Measurements from ENCODE around the gene EYA2.

EYA2 gene

GRCh38 chr20:46898423-46898822 is 3.8 kb downstream of the EYA2 start:
- ATAC-seq = no peak
- no peak for TF ChIP-seq TOX (CRISPR knock-in tag; IDR thresholded peaks at IDR 0.05; ENCODE audit: borderline replicate concordance)
- TF ChIP-seq OSR1 (CRISPR knock-in tag; IDR thresholded peaks at IDR 0.05) = no peak
- no peak for TF ChIP-seq ISL1 (CRISPR knock-in tag; IDR thresholded peaks at IDR 0.05)
- TF ChIP-seq ESRRG (CRISPR knock-in tag; IDR thresholded peaks at IDR 0.05) = no peak
- TF ChIP-seq RARB (CRISPR knock-in tag; IDR thresholded peaks at IDR 0.05) = no peak
- TF ChIP-seq, protein P1, sequence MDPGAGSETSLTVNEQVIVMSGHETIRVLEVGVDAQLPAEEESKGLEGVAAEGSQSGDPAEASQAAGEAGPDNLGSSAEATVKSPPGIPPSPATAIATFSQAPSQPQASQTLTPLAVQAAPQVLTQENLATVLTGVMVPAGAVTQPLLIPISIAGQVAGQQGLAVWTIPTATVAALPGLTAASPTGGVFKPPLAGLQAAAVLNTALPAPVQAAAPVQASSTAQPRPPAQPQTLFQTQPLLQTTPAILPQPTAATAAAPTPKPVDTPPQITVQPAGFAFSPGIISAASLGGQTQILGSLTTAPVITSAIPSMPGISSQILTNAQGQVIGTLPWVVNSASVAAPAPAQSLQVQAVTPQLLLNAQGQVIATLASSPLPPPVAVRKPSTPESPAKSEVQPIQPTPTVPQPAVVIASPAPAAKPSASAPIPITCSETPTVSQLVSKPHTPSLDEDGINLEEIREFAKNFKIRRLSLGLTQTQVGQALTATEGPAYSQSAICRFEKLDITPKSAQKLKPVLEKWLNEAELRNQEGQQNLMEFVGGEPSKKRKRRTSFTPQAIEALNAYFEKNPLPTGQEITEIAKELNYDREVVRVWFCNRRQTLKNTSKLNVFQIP (CRISPR knock-in tag; IDR thresholded peaks at IDR 0.05; ENCODE audit: borderline replicate concordance, low read depth) = no peak
- no peak for TF ChIP-seq ZNF8 (CRISPR knock-in tag; IDR thresholded peaks at IDR 0.05)
- TF ChIP-seq ZNF70 (CRISPR knock-in tag; IDR thresholded peaks at IDR 0.05) = no peak
- TF ChIP-seq TCF4 (CRISPR knock-in tag; IDR thresholded peaks at IDR 0.05; ENCODE audit: borderline replicate concordance) = no peak
- TF ChIP-seq, protein P2, sequence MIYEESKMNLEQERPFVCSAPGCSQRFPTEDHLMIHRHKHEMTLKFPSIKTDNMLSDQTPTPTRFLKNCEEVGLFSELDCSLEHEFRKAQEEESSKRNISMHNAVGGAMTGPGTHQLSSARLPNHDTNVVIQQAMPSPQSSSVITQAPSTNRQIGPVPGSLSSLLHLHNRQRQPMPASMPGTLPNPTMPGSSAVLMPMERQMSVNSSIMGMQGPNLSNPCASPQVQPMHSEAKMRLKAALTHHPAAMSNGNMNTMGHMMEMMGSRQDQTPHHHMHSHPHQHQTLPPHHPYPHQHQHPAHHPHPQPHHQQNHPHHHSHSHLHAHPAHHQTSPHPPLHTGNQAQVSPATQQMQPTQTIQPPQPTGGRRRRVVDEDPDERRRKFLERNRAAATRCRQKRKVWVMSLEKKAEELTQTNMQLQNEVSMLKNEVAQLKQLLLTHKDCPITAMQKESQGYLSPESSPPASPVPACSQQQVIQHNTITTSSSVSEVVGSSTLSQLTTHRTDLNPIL (CRISPR knock-in tag; IDR thresholded peaks at IDR 0.05; ENCODE audit: low read depth) = no peak
- TF ChIP-seq SNAI2 (CRISPR knock-in tag; IDR thresholded peaks at IDR 0.05) = no peak
- TF ChIP-seq ZFP3 (CRISPR knock-in tag; IDR thresholded peaks at IDR 0.05) = no peak
- no peak for TF ChIP-seq PPARA (CRISPR knock-in tag; IDR thresholded peaks at IDR 0.05; ENCODE audit: borderline replicate concordance)
- TF ChIP-seq ZNF565 (CRISPR knock-in tag; conservative IDR thresholded peaks at IDR 0.05; ENCODE audit: low read depth) = no peak
- TF ChIP-seq CSRNP3 (CRISPR knock-in tag; IDR thresholded peaks at IDR 0.05) = no peak
- TF ChIP-seq, protein P3, sequence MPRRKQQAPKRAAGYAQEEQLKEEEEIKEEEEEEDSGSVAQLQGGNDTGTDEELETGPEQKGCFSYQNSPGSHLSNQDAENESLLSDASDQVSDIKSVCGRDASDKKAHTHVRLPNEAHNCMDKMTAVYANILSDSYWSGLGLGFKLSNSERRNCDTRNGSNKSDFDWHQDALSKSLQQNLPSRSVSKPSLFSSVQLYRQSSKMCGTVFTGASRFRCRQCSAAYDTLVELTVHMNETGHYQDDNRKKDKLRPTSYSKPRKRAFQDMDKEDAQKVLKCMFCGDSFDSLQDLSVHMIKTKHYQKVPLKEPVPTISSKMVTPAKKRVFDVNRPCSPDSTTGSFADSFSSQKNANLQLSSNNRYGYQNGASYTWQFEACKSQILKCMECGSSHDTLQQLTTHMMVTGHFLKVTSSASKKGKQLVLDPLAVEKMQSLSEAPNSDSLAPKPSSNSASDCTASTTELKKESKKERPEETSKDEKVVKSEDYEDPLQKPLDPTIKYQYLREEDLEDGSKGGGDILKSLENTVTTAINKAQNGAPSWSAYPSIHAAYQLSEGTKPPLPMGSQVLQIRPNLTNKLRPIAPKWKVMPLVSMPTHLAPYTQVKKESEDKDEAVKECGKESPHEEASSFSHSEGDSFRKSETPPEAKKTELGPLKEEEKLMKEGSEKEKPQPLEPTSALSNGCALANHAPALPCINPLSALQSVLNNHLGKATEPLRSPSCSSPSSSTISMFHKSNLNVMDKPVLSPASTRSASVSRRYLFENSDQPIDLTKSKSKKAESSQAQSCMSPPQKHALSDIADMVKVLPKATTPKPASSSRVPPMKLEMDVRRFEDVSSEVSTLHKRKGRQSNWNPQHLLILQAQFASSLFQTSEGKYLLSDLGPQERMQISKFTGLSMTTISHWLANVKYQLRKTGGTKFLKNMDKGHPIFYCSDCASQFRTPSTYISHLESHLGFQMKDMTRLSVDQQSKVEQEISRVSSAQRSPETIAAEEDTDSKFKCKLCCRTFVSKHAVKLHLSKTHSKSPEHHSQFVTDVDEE (CRISPR knock-in tag; IDR thresholded peaks at IDR 0.05) = no peak
- no peak for TF ChIP-seq GLIS3 (CRISPR knock-in tag; IDR thresholded peaks at IDR 0.05)
- no peak for TF ChIP-seq ZFP30 (CRISPR knock-in tag; IDR thresholded peaks at IDR 0.05)

- ATAC-seq = no peak
- TF ChIP-seq ZNF8 (CRISPR knock-in tag; IDR thresholded peaks at IDR 0.05) = no peak
- no peak for TF ChIP-seq BACH2 (CRISPR knock-in tag; IDR thresholded peaks at IDR 0.05; ENCODE audit: borderline replicate concordance)
- no peak for TF ChIP-seq ZNF565 (CRISPR knock-in tag; conservative IDR thresholded peaks at IDR 0.05; ENCODE audit: low read depth)
- no peak for TF ChIP-seq ZFP3 (CRISPR knock-in tag; IDR thresholded peaks at IDR 0.05)
- no peak for TF ChIP-seq TCF4 (CRISPR knock-in tag; IDR thresholded peaks at IDR 0.05; ENCODE audit: borderline replicate concordance)
- TF ChIP-seq ISL1 (CRISPR knock-in tag; IDR thresholded peaks at IDR 0.05) = no peak
- TF ChIP-seq PPARA (CRISPR knock-in tag; IDR thresholded peaks at IDR 0.05; ENCODE audit: borderline replicate concordance) = no peak
- TF ChIP-seq, protein P1 (CRISPR knock-in tag; IDR thresholded peaks at IDR 0.05; ENCODE audit: borderline replicate concordance, low read depth) = no peak
- no peak for TF ChIP-seq SNAI2 (CRISPR knock-in tag; IDR thresholded peaks at IDR 0.05)
- no peak for TF ChIP-seq OSR1 (CRISPR knock-in tag; IDR thresholded peaks at IDR 0.05)
- no peak for TF ChIP-seq ZNF70 (CRISPR knock-in tag; IDR thresholded peaks at IDR 0.05)
- TF ChIP-seq CSDC2 (CRISPR knock-in tag; IDR thresholded peaks at IDR 0.05) = no peak
- TF ChIP-seq RARB (CRISPR knock-in tag; IDR thresholded peaks at IDR 0.05) = no peak
- no peak for TF ChIP-seq ARNTL (CRISPR knock-in tag; IDR thresholded peaks at IDR 0.05; ENCODE audit: borderline replicate concordance, low read depth)
- TF ChIP-seq, protein P3 (CRISPR knock-in tag; IDR thresholded peaks at IDR 0.05) = no peak
- TF ChIP-seq, protein P2 (CRISPR knock-in tag; IDR thresholded peaks at IDR 0.05; ENCODE audit: low read depth) = no peak
- TF ChIP-seq ZFP30 (CRISPR knock-in tag; IDR thresholded peaks at IDR 0.05) = no peak
- TF ChIP-seq GLIS3 (CRISPR knock-in tag; IDR thresholded peaks at IDR 0.05) = no peak
- no peak for TF ChIP-seq CSRNP3 (CRISPR knock-in tag; IDR thresholded peaks at IDR 0.05)
These were observed 5.0 kb downstream of the EYA2 start for GRCh38 chr20:46899621-46900020.

Data from SK-N-SH treated with all-trans-retinoic acid at 6 μM for 48 hours (cell line).